Liver (tissue), 9 donors: ENCODE data around the gene PELI2. TPM values are rescaled to one million over a fixed set of nuclear protein-coding genes. Genes with fewer than 3 reads are reported as not detected.

Experiments used
- DNase-seq: peaks from one replicate; pipeline ENCODE4 v3.0.0-alpha.2; 2017; ENCODE audit warnings: low spot score
- H3K27ac ChIP-seq, 2 donors: one replicate each; pipeline ENCODE4 v1.7.0; 2013; ENCODE audit warnings: inconsistent platforms in 2 of 2, low read length in 2 of 2, control low read depth in 1 of 2, low read depth in 1 of 2, mild to moderate bottlenecking in 1 of 2
- H3K27me3 ChIP-seq, 4 donors: one replicate each; pipeline versions ENCODE4 v1.6.1 to v1.7.0; 2013; ENCODE audit warnings: low read length in 3 of 4, inconsistent platforms in 1 of 4, mild to moderate bottlenecking in 1 of 4, moderate library complexity in 1 of 4; ENCODE audit not compliant: control insufficient read depth in 4 of 4, insufficient read depth in 4 of 4
- H3K36me3 ChIP-seq, 4 donors: one replicate each; pipeline versions ENCODE4 v1.6.1 to v1.7.0; 2013; ENCODE audit warnings: low read length in 3 of 4, mild to moderate bottlenecking in 3 of 4, low read depth in 1 of 4, moderate library complexity in 1 of 4; ENCODE audit not compliant: control insufficient read depth in 4 of 4, insufficient read depth in 3 of 4
- H3K4me1 ChIP-seq, 4 donors: one replicate each; pipeline versions ENCODE4 v1.6.1 to v1.7.0; 2013; ENCODE audit warnings: low read length in 3 of 4, mild to moderate bottlenecking in 3 of 4, moderate library complexity in 1 of 4; ENCODE audit not compliant: control insufficient read depth in 4 of 4, insufficient read depth in 4 of 4
- H3K4me3 ChIP-seq, 3 donors: one replicate each; pipeline versions ENCODE4 v1.6.1 to v1.7.0; 2013; ENCODE audit warnings: low read length in 3 of 3, control low read depth in 1 of 3, low read depth in 1 of 3, mild to moderate bottlenecking in 1 of 3
- H3K9ac ChIP-seq, 2 donors: one replicate each; pipeline ENCODE4 v1.7.0; 2013; ENCODE audit warnings: low read length in 2 of 2, mild to moderate bottlenecking in 2 of 2, moderate library complexity in 2 of 2, control low read depth in 1 of 2, low read depth in 1 of 2
- H3K9me3 ChIP-seq, 4 donors: one replicate each; pipeline versions ENCODE4 v1.6.1 to v1.7.0; 2013; ENCODE audit warnings: low read length in 3 of 4; ENCODE audit not compliant: control insufficient read depth in 4 of 4
- EGR1 ChIP-seq, 2 donors: IDR thresholded peaks; 2 replicates each; pipeline ENCODE4 v1.6.1; 2016 to 2018; ENCODE audit warnings: antibody characterized with exemption in 2 of 2, low read depth in 2 of 2
- FOXA1 ChIP-seq: IDR thresholded peaks from 2 replicates; pipeline ENCODE4 v1.6.1; 2016; ENCODE audit warnings: antibody characterized with exemption
- FOXA2 ChIP-seq: IDR thresholded peaks from 2 replicates; pipeline ENCODE4 v1.6.1; 2016; ENCODE audit warnings: antibody characterized with exemption
- GABPA ChIP-seq, 2 donors: IDR thresholded peaks in 1 of 2; conservative IDR thresholded peaks in 1 of 2; 2 replicates each; pipeline ENCODE4 v1.6.1; 2016; ENCODE audit warnings: antibody characterized with exemption in 2 of 2, mild to moderate bottlenecking in 1 of 2, moderate library complexity in 1 of 2
- HNF4A ChIP-seq, 2 donors: conservative IDR thresholded peaks; 2 replicates each; pipeline ENCODE4 v1.6.1; 2016; ENCODE audit warnings: antibody characterized with exemption in 2 of 2, mild to moderate bottlenecking in 2 of 2
- HNF4G ChIP-seq: IDR thresholded peaks from 2 replicates; pipeline ENCODE4 v1.6.1; 2016; ENCODE audit warnings: antibody characterized with exemption
- JUND ChIP-seq, 2 donors: IDR thresholded peaks; 2 replicates each; pipeline ENCODE4 v1.6.1; 2016; ENCODE audit warnings: antibody characterized with exemption in 2 of 2
- NR2F2 ChIP-seq: IDR thresholded peaks from 2 replicates; pipeline ENCODE4 v1.6.1; 2016; ENCODE audit warnings: antibody characterized with exemption
- RAD21 ChIP-seq, 2 donors: IDR thresholded peaks; 2 replicates each; pipeline ENCODE4 v1.6.1; 2016; ENCODE audit warnings: antibody characterized with exemption in 2 of 2, mild to moderate bottlenecking in 2 of 2
- RXRA ChIP-seq, 2 donors: IDR thresholded peaks; 2 replicates each; pipeline ENCODE4 v1.6.1; 2017 to 2018; ENCODE audit warnings: antibody characterized with exemption in 2 of 2, mild to moderate bottlenecking in 1 of 2
- SP1 ChIP-seq: IDR thresholded peaks from 2 replicates; pipeline ENCODE4 v1.6.1; 2018; ENCODE audit warnings: antibody characterized with exemption, mild to moderate bottlenecking
- TAF1 ChIP-seq: conservative IDR thresholded peaks from 2 replicates; pipeline ENCODE4 v1.6.1; 2016; ENCODE audit warnings: antibody characterized with exemption, mild to moderate bottlenecking
- YY1 ChIP-seq: IDR thresholded peaks from 2 replicates; pipeline ENCODE4 v1.6.1; 2016; ENCODE audit warnings: antibody characterized with exemption, mild to moderate bottlenecking
- WGBS: extraction: QIAGEN DNeasy Blood & Tissue Kit; methylation state at CpG from one replicate; pipeline ENCODE4 v1.1.7; 2013; 5-methylcytosine and 5-hydroxymethylcytosine counted together
- polyA plus RNA-seq, 2 donors: library from polyadenylated mRNA; stranded (reverse) in 1 of 2; unstranded in 1 of 2; fragments of 200-250 nt in 1 of 2; fragments of >200 nt in 1 of 2; fragmentation: Nextera tagmentation in 1 of 2; extraction: Ambion mirVana in 1 of 2; gene quantifications; one replicate each; pipeline versions ENCODE4 v1.2.1 to v1.2.3, GENCODE V29; 2013 to 2015
- total RNA-seq, 2 donors: library from RNA; depleted of rRNA; stranded (reverse); fragments of >200 nt; gene quantifications; one replicate each; pipeline ENCODE4 v1.2.3, GENCODE V29; 2014
- TF ChIP-seq, protein P1 (sequence below): IDR thresholded peaks from 2 replicates; pipeline ENCODE4 v1.6.1; 2016; ENCODE audit warnings: antibody characterized with exemption, mild to moderate bottlenecking
- TF ChIP-seq, protein P2 (sequence below): fragments of 150-350 bp; IDR thresholded peaks from 2 replicates; pipeline ENCODE4 v1.5.1; 2017; ENCODE audit warnings: improper control_type of control experiment, low read depth, low read length; ENCODE audit not compliant: missing input control
- TF ChIP-seq, protein P3 (sequence below): IDR thresholded peaks from 2 replicates; pipeline ENCODE4 v1.6.1; 2016; ENCODE audit warnings: antibody characterized with exemption
- TF ChIP-seq, protein P4 (sequence below): IDR thresholded peaks from 2 replicates; pipeline ENCODE4 v1.6.1; 2016; ENCODE audit warnings: antibody characterized with exemption
- TF ChIP-seq, protein P5 (sequence below): IDR thresholded peaks from 2 replicates; pipeline ENCODE4 v1.6.1; 2016; ENCODE audit warnings: antibody characterized with exemption
- donor health status: healthy.
- donor health status: healthy.
- donor health status: healthy.
- donor health status: healthy.
- donor health status: healthy.

Gene PELI2
- total and polyA plus RNA-seq, 4 donors: 0.68 to 2.9 (median 1.2) TPM

DNA sequence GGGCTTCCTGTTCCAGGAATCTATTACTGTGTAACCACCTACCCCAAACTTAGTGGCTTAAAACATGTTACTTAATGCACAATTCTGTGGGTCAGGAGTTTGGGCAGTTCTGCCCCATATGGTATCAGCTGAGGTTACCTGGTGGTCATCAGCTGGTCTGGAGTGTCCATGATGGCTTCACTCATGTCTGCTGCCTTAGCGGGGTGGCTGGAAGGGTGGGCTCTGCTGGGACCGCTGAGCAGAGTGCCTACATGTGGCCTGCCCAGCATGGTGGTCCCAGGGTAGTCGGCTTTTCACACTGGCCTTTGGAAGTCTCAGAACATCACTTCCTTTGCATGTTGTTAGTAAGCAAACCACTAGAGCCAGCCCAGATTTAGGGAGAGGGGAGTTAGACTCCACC is 53.9 kb downstream of the PELI2 start:
- no peaks in the 10 kb centered on the region for H3K4me1 ChIP-seq
- TF ChIP-seq FOXA2 (no peak), JUND (IDR thresholded peaks at IDR 0.05) (no peak), GABPA (IDR thresholded peaks at IDR 0.05 in 1 of 2, conservative IDR thresholded peaks at IDR 0.05 in 1 of 2) (no peak), RXRA (IDR thresholded peaks at IDR 0.05) (no peak), HNF4G (no peak), NR2F2 (no peak), RAD21 (IDR thresholded peaks at IDR 0.05) (no peak), EGR1 (IDR thresholded peaks at IDR 0.05; ENCODE audit: low read depth in 2 of 2) (no peak), TAF1 (no peak), SP1 (no peak), YY1 (no peak), FOXA1 (no peak), HNF4A (conservative IDR thresholded peaks at IDR 0.05) (no peak)
- TF ChIP-seq, protein P1, sequence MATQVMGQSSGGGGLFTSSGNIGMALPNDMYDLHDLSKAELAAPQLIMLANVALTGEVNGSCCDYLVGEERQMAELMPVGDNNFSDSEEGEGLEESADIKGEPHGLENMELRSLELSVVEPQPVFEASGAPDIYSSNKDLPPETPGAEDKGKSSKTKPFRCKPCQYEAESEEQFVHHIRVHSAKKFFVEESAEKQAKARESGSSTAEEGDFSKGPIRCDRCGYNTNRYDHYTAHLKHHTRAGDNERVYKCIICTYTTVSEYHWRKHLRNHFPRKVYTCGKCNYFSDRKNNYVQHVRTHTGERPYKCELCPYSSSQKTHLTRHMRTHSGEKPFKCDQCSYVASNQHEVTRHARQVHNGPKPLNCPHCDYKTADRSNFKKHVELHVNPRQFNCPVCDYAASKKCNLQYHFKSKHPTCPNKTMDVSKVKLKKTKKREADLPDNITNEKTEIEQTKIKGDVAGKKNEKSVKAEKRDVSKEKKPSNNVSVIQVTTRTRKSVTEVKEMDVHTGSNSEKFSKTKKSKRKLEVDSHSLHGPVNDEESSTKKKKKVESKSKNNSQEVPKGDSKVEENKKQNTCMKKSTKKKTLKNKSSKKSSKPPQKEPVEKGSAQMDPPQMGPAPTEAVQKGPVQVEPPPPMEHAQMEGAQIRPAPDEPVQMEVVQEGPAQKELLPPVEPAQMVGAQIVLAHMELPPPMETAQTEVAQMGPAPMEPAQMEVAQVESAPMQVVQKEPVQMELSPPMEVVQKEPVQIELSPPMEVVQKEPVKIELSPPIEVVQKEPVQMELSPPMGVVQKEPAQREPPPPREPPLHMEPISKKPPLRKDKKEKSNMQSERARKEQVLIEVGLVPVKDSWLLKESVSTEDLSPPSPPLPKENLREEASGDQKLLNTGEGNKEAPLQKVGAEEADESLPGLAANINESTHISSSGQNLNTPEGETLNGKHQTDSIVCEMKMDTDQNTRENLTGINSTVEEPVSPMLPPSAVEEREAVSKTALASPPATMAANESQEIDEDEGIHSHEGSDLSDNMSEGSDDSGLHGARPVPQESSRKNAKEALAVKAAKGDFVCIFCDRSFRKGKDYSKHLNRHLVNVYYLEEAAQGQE: no peak
- TF ChIP-seq, protein P2, sequence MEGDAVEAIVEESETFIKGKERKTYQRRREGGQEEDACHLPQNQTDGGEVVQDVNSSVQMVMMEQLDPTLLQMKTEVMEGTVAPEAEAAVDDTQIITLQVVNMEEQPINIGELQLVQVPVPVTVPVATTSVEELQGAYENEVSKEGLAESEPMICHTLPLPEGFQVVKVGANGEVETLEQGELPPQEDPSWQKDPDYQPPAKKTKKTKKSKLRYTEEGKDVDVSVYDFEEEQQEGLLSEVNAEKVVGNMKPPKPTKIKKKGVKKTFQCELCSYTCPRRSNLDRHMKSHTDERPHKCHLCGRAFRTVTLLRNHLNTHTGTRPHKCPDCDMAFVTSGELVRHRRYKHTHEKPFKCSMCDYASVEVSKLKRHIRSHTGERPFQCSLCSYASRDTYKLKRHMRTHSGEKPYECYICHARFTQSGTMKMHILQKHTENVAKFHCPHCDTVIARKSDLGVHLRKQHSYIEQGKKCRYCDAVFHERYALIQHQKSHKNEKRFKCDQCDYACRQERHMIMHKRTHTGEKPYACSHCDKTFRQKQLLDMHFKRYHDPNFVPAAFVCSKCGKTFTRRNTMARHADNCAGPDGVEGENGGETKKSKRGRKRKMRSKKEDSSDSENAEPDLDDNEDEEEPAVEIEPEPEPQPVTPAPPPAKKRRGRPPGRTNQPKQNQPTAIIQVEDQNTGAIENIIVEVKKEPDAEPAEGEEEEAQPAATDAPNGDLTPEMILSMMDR: no peak
- TF ChIP-seq, protein P3, sequence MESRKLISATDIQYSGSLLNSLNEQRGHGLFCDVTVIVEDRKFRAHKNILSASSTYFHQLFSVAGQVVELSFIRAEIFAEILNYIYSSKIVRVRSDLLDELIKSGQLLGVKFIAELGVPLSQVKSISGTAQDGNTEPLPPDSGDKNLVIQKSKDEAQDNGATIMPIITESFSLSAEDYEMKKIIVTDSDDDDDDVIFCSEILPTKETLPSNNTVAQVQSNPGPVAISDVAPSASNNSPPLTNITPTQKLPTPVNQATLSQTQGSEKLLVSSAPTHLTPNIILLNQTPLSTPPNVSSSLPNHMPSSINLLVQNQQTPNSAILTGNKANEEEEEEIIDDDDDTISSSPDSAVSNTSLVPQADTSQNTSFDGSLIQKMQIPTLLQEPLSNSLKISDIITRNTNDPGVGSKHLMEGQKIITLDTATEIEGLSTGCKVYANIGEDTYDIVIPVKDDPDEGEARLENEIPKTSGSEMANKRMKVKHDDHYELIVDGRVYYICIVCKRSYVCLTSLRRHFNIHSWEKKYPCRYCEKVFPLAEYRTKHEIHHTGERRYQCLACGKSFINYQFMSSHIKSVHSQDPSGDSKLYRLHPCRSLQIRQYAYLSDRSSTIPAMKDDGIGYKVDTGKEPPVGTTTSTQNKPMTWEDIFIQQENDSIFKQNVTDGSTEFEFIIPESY: no peak
- TF ChIP-seq, protein P4, sequence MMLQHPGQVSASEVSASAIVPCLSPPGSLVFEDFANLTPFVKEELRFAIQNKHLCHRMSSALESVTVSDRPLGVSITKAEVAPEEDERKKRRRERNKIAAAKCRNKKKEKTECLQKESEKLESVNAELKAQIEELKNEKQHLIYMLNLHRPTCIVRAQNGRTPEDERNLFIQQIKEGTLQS: no peak
- TF ChIP-seq, protein P5, sequence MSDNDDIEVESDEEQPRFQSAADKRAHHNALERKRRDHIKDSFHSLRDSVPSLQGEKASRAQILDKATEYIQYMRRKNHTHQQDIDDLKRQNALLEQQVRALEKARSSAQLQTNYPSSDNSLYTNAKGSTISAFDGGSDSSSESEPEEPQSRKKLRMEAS: no peak
- DNase-seq: no peak
- no peak overlapping the region for H3K27ac ChIP-seq
- H3K36me3 ChIP-seq: no peaks in the 10 kb centered on the region
- no peak overlapping the region for H3K4me3 ChIP-seq
- no peak overlapping the region for H3K9ac ChIP-seq
- no peaks in the 10 kb centered on the region for H3K27me3 ChIP-seq
- no peaks in the 10 kb centered on the region for H3K9me3 ChIP-seq
- 95% methylated on average over 3 of the region's 3 CpGs for WGBS
